ENCODE results near the gene SHLD2.

DNA sequence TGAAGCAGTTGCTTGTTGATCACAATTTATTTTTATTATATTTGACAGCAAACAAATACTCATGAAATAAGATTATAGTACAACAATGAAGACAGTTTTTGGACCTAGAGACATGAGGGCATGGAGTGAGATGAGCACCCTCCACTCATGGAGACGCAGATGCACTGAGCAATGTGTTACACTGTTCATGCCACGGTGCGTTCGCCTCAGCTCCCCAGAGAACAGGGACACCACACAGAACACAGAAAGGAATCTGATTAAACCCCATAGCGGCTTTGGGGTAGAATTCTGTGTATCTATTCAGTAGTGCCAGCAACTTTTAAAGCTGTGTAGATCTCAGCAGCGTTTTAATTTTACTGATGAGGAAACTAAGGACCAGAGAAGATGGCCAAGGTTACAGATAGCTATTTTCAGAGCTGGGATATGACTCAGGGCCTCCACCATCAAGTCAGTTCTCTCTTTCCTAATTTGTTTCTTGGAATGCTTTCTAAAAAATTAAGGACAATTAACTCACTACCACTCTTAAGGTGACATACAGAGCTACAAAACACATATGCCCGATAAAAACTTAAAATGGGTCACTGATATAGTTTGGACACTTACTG is 41.3 kb upstream of the SHLD2 start:
- TF ChIP-seq CEBPB (IDR thresholded peaks at IDR 0.05; ENCODE audit: borderline replicate concordance, low read depth, low read length), result no peak
- TF ChIP-seq, protein P1, sequence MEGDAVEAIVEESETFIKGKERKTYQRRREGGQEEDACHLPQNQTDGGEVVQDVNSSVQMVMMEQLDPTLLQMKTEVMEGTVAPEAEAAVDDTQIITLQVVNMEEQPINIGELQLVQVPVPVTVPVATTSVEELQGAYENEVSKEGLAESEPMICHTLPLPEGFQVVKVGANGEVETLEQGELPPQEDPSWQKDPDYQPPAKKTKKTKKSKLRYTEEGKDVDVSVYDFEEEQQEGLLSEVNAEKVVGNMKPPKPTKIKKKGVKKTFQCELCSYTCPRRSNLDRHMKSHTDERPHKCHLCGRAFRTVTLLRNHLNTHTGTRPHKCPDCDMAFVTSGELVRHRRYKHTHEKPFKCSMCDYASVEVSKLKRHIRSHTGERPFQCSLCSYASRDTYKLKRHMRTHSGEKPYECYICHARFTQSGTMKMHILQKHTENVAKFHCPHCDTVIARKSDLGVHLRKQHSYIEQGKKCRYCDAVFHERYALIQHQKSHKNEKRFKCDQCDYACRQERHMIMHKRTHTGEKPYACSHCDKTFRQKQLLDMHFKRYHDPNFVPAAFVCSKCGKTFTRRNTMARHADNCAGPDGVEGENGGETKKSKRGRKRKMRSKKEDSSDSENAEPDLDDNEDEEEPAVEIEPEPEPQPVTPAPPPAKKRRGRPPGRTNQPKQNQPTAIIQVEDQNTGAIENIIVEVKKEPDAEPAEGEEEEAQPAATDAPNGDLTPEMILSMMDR (CRISPR knock-in tag; IDR thresholded peaks at IDR 0.05), result no peak
- TF ChIP-seq TAF1 (CRISPR knock-in tag; IDR thresholded peaks at IDR 0.05), result no peak
- no peak for TF ChIP-seq ZSCAN20 (CRISPR knock-in tag; IDR thresholded peaks at IDR 0.05; ENCODE audit: borderline replicate concordance)
- no peak for TF ChIP-seq ZNF83 (CRISPR knock-in tag; IDR thresholded peaks at IDR 0.05; ENCODE audit: borderline replicate concordance)
- TF ChIP-seq, protein P2, sequence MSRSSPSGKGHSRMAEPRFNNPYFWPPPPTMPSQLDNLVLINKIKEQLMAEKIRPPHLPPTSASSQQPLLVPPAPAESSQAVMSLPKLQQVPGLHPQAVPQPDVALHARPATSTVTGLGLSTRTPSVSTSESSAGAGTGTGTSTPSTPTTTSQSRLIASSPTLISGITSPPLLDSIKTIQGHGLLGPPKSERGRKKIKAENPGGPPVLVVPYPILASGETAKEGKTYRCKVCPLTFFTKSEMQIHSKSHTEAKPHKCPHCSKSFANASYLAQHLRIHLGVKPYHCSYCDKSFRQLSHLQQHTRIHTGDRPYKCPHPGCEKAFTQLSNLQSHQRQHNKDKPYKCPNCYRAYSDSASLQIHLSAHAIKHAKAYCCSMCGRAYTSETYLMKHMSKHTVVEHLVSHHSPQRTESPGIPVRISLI (CRISPR knock-in tag; IDR thresholded peaks at IDR 0.05; ENCODE audit: borderline replicate concordance), result no peak
- TF ChIP-seq YY1 (IDR thresholded peaks at IDR 0.05; ENCODE audit: insufficient read depth, insufficient replicate concordance, low read depth, low read length), result no peak
- no peak for TF ChIP-seq ZBTB7B (CRISPR knock-in tag; IDR thresholded peaks at IDR 0.05)
- TF ChIP-seq TBL1XR1 (IDR thresholded peaks at IDR 0.05; ENCODE audit: borderline replicate concordance, low read length, partially characterized antibody), result no peak
- TF ChIP-seq, protein P3, sequence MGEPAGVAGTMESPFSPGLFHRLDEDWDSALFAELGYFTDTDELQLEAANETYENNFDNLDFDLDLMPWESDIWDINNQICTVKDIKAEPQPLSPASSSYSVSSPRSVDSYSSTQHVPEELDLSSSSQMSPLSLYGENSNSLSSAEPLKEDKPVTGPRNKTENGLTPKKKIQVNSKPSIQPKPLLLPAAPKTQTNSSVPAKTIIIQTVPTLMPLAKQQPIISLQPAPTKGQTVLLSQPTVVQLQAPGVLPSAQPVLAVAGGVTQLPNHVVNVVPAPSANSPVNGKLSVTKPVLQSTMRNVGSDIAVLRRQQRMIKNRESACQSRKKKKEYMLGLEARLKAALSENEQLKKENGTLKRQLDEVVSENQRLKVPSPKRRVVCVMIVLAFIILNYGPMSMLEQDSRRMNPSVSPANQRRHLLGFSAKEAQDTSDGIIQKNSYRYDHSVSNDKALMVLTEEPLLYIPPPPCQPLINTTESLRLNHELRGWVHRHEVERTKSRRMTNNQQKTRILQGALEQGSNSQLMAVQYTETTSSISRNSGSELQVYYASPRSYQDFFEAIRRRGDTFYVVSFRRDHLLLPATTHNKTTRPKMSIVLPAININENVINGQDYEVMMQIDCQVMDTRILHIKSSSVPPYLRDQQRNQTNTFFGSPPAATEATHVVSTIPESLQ (CRISPR knock-in tag; conservative IDR thresholded peaks at IDR 0.05), result no peak
- TF ChIP-seq, protein P4, sequence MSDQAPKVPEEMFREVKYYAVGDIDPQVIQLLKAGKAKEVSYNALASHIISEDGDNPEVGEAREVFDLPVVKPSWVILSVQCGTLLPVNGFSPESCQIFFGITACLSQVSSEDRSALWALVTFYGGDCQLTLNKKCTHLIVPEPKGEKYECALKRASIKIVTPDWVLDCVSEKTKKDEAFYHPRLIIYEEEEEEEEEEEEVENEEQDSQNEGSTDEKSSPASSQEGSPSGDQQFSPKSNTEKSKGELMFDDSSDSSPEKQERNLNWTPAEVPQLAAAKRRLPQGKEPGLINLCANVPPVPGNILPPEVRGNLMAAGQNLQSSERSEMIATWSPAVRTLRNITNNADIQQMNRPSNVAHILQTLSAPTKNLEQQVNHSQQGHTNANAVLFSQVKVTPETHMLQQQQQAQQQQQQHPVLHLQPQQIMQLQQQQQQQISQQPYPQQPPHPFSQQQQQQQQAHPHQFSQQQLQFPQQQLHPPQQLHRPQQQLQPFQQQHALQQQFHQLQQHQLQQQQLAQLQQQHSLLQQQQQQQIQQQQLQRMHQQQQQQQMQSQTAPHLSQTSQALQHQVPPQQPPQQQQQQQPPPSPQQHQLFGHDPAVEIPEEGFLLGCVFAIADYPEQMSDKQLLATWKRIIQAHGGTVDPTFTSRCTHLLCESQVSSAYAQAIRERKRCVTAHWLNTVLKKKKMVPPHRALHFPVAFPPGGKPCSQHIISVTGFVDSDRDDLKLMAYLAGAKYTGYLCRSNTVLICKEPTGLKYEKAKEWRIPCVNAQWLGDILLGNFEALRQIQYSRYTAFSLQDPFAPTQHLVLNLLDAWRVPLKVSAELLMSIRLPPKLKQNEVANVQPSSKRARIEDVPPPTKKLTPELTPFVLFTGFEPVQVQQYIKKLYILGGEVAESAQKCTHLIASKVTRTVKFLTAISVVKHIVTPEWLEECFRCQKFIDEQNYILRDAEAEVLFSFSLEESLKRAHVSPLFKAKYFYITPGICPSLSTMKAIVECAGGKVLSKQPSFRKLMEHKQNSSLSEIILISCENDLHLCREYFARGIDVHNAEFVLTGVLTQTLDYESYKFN (CRISPR knock-in tag; conservative IDR thresholded peaks at IDR 0.05), result no peak
- TF ChIP-seq, protein P5, sequence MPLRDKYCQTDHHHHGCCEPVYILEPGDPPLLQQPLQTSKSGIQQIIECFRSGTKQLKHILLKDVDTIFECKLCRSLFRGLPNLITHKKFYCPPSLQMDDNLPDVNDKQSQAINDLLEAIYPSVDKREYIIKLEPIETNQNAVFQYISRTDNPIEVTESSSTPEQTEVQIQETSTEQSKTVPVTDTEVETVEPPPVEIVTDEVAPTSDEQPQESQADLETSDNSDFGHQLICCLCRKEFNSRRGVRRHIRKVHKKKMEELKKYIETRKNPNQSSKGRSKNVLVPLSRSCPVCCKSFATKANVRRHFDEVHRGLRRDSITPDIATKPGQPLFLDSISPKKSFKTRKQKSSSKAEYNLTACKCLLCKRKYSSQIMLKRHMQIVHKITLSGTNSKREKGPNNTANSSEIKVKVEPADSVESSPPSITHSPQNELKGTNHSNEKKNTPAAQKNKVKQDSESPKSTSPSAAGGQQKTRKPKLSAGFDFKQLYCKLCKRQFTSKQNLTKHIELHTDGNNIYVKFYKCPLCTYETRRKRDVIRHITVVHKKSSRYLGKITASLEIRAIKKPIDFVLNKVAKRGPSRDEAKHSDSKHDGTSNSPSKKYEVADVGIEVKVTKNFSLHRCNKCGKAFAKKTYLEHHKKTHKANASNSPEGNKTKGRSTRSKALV (CRISPR knock-in tag; IDR thresholded peaks at IDR 0.05), result no peak
- TF ChIP-seq, protein P6, sequence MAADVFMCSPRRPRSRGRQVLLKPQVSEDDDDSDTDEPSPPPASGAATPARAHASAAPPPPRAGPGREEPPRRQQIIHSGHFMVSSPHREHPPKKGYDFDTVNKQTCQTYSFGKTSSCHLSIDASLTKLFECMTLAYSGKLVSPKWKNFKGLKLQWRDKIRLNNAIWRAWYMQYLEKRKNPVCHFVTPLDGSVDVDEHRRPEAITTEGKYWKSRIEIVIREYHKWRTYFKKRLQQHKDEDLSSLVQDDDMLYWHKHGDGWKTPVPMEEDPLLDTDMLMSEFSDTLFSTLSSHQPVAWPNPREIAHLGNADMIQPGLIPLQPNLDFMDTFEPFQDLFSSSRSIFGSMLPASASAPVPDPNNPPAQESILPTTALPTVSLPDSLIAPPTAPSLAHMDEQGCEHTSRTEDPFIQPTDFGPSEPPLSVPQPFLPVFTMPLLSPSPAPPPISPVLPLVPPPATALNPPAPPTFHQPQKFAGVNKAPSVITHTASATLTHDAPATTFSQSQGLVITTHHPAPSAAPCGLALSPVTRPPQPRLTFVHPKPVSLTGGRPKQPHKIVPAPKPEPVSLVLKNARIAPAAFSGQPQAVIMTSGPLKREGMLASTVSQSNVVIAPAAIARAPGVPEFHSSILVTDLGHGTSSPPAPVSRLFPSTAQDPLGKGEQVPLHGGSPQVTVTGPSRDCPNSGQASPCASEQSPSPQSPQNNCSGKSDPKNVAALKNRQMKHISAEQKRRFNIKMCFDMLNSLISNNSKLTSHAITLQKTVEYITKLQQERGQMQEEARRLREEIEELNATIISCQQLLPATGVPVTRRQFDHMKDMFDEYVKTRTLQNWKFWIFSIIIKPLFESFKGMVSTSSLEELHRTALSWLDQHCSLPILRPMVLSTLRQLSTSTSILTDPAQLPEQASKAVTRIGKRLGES (CRISPR knock-in tag; IDR thresholded peaks at IDR 0.05; ENCODE audit: borderline replicate concordance), result no peak
